Activated CD4-positive, alpha-beta memory T cell treated with anti-CD3 and anti-CD28 coated beads, Interleukin-2, amount 10 ng/mL, durations not matched to agents 7 days and 5 days (primary cell): ENCODE results near the gene MSANTD2. TPM values are rescaled to one million over a fixed set of nuclear protein-coding genes. Genes with fewer than 3 reads are reported as not detected.

Experiments used
- CTCF ChIA-PET: fragments of 350-600 bp; sonication (Branson Sonifier 250); formaldehyde crosslinking; loops from one replicate; lab custom pipeline; 2021; ENCODE audit warnings: antibody characterized with exemption, inconsistent platforms; lab: Charles Lee
- POLR2A ChIA-PET: fragments of 350-600 bp; sonication (Branson Sonifier 250); formaldehyde crosslinking; loops from one replicate; lab custom pipeline; 2021; ENCODE audit warnings: antibody characterized with exemption; lab: Charles Lee
- DNase-seq: peaks from one replicate; pipeline ENCODE4 v3.0.0-alpha.2; 2020
- H3K27ac Mint-ChIP-seq: one replicate; pipeline ENCODE4 v1.8.0; 2021; ENCODE audit warnings: mild to moderate bottlenecking, mixed read lengths
- H3K27me3 Mint-ChIP-seq: one replicate; pipeline ENCODE4 v1.8.0; 2021; ENCODE audit warnings: mixed read lengths
- H3K36me3 Mint-ChIP-seq: one replicate; pipeline ENCODE4 v1.8.0; 2021; ENCODE audit warnings: low read depth, mixed read lengths
- H3K4me1 Mint-ChIP-seq: one replicate; pipeline ENCODE4 v1.8.0; 2021; ENCODE audit warnings: mixed read lengths
- H3K4me3 Mint-ChIP-seq: one replicate; pipeline ENCODE4 v1.8.0; 2021; ENCODE audit warnings: mild to moderate bottlenecking, mixed read lengths
- H3K9me3 Mint-ChIP-seq: one replicate; pipeline ENCODE4 v1.8.0; 2021; ENCODE audit warnings: mixed read lengths
- total RNA-seq, 2 experiments: library from RNA; stranded (reverse); gene quantifications; one replicate each; pipeline ENCODE4 v1.2.3, GENCODE V29; 2021

MSANTD2 gene
- total RNA-seq, 2 experiments from 2014 or later: 9.4 to 10.4 TPM

GRCh38 chr11:124835918-124836317, 35.7 kb upstream of the MSANTD2 start:
- Mint-ChIP-seq H3K36me3 (no peaks in the 10 kb centered on the region), H3K27ac (no peak overlapping the region)
- POLR2A ChIA-PET: interaction anchor here (2.7 kb wide), 1 partner anchor 166 kb away, joined by 13 read pairs; no protein-coding TSS in a partner anchor

GRCh38 chr11:124834526-124835180, 34.4 kb upstream of the MSANTD2 start:
- CTCF ChIA-PET: interaction anchor here (0.7 to 2.7 kb wide), 5 partner anchors 32 to 201 kb away, joined by 3 to 7 read pairs (median 5); no protein-coding TSS in a partner anchor
- Mint-ChIP-seq H3K4me3 (no peak overlapping the region), H3K27me3 (peaks cover 34% of the 10 kb centered on the region)

More at GRCh38 chr11:124835918-124836317, 35.7 kb upstream of the MSANTD2 start:
- peaks cover 21% of the 10 kb centered on the region for H3K4me1 Mint-ChIP-seq
- peaks cover 46% of the 10 kb centered on the region for H3K27me3 Mint-ChIP-seq
- no peak for DNase-seq
- CTCF ChIA-PET: interaction anchor here (0.9 to 4.2 kb wide), 26 partner anchors 20 to 212 kb away, joined by 3 to 51 read pairs (median 4); partner anchors contain the start of genes CCDC15, ESAM, MSANTD2 and SIAE
- no peaks in the 10 kb centered on the region for H3K9me3 Mint-ChIP-seq
- peak overlapping the region; percentile 47 for H3K4me3 Mint-ChIP-seq

DNA sequence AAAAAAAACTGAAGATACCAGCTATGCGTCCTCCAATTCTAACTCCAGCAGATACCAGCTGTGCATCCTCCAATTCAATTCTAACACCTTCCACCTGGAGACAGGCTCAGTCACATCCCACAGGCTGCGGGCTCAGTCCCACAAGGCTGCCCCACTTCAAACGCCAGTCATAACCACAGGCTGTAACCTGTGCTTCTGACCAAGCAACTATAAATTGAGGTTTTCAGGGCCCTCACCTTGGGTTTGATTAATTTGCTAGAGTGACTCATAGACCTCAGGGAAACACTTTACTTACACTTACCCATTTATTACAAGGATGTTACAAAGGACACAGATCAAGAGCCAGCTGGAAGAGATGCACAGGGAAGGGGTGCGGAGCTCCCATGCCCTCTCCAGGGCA, 32.4 kb upstream of the MSANTD2 start:
- CTCF ChIA-PET: interaction anchor here (1.5 to 2.7 kb wide), 3 partner anchors 11 to 163 kb away, joined by 4 to 10 read pairs (median 7); no protein-coding TSS in a partner anchor
- no peak for DNase-seq
- Mint-ChIP-seq H3K4me1 (peaks cover 12% of the 10 kb centered on the region), H3K4me3 (no peak overlapping the region), H3K27me3 (peaks cover 19% of the 10 kb centered on the region), H3K27ac (no peak overlapping the region), H3K9me3 (no peaks in the 10 kb centered on the region), H3K36me3 (no peaks in the 10 kb centered on the region)
- POLR2A ChIA-PET: interaction anchor here (0.6 kb wide), 1 partner anchor 740 kb away, joined by 4 read pairs; no protein-coding TSS in a partner anchor

More at GRCh38 chr11:124834526-124835180, 34.4 kb upstream of the MSANTD2 start:
- H3K36me3 Mint-ChIP-seq: no peaks in the 10 kb centered on the region
- DNase-seq: no peak
- POLR2A ChIA-PET: no interaction called here
- no peak overlapping the region for H3K27ac Mint-ChIP-seq
- H3K4me1 Mint-ChIP-seq: peaks cover 18% of the 10 kb centered on the region
- no peaks in the 10 kb centered on the region for H3K9me3 Mint-ChIP-seq

DNA sequence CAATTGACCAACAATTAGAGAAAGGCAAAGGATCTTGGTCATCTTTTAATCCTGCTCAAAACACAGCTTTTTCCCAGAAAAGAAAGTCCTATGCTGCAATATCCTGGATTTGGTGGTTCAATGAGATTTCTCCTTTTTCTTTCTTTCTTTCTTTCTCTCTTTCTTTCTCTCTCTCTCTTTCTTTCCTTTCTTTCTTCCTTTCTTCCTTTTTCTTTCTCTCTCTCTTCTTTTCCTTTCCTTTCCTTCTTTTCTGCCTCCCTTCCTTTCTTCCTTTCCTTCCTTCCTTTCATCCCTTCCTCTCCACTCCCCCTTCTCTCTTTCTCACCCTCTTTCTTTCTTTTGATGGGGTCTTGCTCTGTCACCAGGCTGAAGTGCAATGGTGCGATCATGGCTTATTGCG, 31.7 kb upstream of the MSANTD2 start:
- Mint-ChIP-seq H3K36me3 (no peaks in the 10 kb centered on the region), H3K9me3 (no peaks in the 10 kb centered on the region), H3K27ac (no peak overlapping the region)

GRCh38 chr11:124830749-124831148, 30.5 kb upstream of the MSANTD2 start:
- POLR2A ChIA-PET: no interaction called here
- H3K36me3 Mint-ChIP-seq: no peaks in the 10 kb centered on the region

More for the DNA sequence above, 31.7 kb upstream of the MSANTD2 start:
- H3K27me3 Mint-ChIP-seq: peaks cover 18% of the 10 kb centered on the region
- H3K4me1 Mint-ChIP-seq: peaks cover 7% of the 10 kb centered on the region
- H3K4me3 Mint-ChIP-seq: no peak overlapping the region
- ChIA-PET CTCF (interaction anchor here (1.5 kb wide), 1 partner anchor 10 kb away, joined by 4 read pairs; no protein-coding TSS in a partner anchor), POLR2A (no interaction called here)
- no peak for DNase-seq

DNA sequence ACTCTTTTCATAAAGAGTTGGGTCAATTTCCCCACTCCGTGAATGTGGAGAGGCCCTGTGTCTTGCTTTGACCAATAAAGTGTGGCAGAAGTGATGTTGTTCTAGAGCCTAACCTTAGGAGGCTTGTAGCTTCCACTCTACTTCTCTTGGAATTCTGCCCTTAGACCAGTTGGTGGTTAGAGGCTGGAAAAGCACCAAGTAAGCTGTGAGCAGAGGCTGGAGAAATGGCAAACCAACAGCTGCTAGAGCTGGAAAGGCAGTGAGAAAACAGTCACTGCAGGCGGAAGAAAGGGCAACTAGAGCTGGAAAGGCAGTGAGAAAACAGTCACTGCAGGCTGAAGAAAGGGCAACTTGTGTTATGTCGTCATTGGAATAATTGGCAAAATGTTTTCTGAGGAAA, 29.8 kb upstream of the MSANTD2 start:
- CTCF ChIA-PET: interaction anchor here (0.7 kb wide), 3 partner anchors 24 to 333 kb away, joined by 3 to 6 read pairs (median 4); no protein-coding TSS in a partner anchor
- POLR2A ChIA-PET: no interaction called here
- H3K27ac Mint-ChIP-seq: no peak overlapping the region

More at GRCh38 chr11:124830749-124831148, 30.5 kb upstream of the MSANTD2 start:
- Mint-ChIP-seq H3K27ac (no peak overlapping the region), H3K27me3 (peaks cover 20% of the 10 kb centered on the region), H3K9me3 (no peaks in the 10 kb centered on the region), H3K4me1 (no peaks in the 10 kb centered on the region), H3K4me3 (no peak overlapping the region)
- CTCF ChIA-PET: interaction anchor here (0.7 kb wide), 3 partner anchors 25 to 332 kb away, joined by 3 to 6 read pairs (median 4); no protein-coding TSS in a partner anchor
- no peak for DNase-seq

DNA sequence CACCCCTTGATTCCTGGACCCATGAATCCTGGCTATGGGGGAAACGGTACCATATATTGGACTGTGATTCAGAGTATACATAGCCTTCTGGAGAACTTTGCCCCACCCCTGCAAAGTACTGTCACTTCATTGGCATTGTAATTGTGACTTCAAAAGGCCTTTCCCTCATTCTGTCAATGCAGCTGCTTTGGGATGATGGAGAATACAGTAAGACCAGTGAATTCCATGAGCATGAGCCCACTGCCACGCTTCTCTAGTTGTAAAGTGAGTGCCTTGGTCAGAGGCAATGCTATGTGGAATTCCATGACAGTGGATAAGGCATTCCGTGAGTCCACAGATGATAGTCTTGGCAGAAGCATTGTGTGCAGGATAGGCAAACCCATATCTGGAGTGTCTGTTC, 25.7 kb upstream of the MSANTD2 start:
- Mint-ChIP-seq H3K27ac (no peak overlapping the region), H3K4me1 (no peaks in the 10 kb centered on the region), H3K9me3 (no peaks in the 10 kb centered on the region), H3K27me3 (peaks cover 24% of the 10 kb centered on the region), H3K36me3 (no peaks in the 10 kb centered on the region), H3K4me3 (no peak overlapping the region)
- DNase-seq: no peak
- CTCF ChIA-PET: no interaction called here
- POLR2A ChIA-PET: no interaction called here

More for the DNA sequence above, 29.8 kb upstream of the MSANTD2 start:
- Mint-ChIP-seq H3K9me3 (no peaks in the 10 kb centered on the region), H3K4me3 (no peak overlapping the region), H3K36me3 (no peaks in the 10 kb centered on the region), H3K4me1 (no peaks in the 10 kb centered on the region), H3K27me3 (peaks cover 20% of the 10 kb centered on the region)
- no peak for DNase-seq

GRCh38 chr11:124823512-124824376, 23.5 kb upstream of the MSANTD2 start:
- CTCF ChIA-PET: no interaction called here
- no peak overlapping the region for H3K4me3 Mint-ChIP-seq

GRCh38 chr11:124821995-124822730, 22.0 kb upstream of the MSANTD2 start:
- H3K9me3 Mint-ChIP-seq: no peaks in the 10 kb centered on the region
- ChIA-PET POLR2A (no interaction called here), CTCF (interaction anchor here (1.4 kb wide), 1 partner anchor 10 kb away, joined by 4 read pairs; no protein-coding TSS in a partner anchor)
- peaks cover 49% of the 10 kb centered on the region for H3K27me3 Mint-ChIP-seq
- H3K27ac Mint-ChIP-seq: no peak overlapping the region
- DNase-seq: no peak
- no peaks in the 10 kb centered on the region for H3K4me1 Mint-ChIP-seq
- H3K4me3 Mint-ChIP-seq: no peak overlapping the region
- H3K36me3 Mint-ChIP-seq: no peaks in the 10 kb centered on the region

More at GRCh38 chr11:124823512-124824376, 23.5 kb upstream of the MSANTD2 start:
- peaks cover 36% of the 10 kb centered on the region for H3K27me3 Mint-ChIP-seq
- no peaks in the 10 kb centered on the region for H3K4me1 Mint-ChIP-seq
- H3K27ac Mint-ChIP-seq: no peak overlapping the region
- POLR2A ChIA-PET: no interaction called here
- no peaks in the 10 kb centered on the region for H3K36me3 Mint-ChIP-seq
- no peak for DNase-seq
- H3K9me3 Mint-ChIP-seq: no peaks in the 10 kb centered on the region

GRCh38 chr11:124817036-124817435, 16.8 kb upstream of the MSANTD2 start:
- Mint-ChIP-seq H3K36me3 (no peaks in the 10 kb centered on the region), H3K27me3 (peaks cover 63% of the 10 kb centered on the region), H3K27ac (no peak overlapping the region), H3K4me1 (peaks cover 4% of the 10 kb centered on the region), H3K4me3 (no peak overlapping the region), H3K9me3 (no peaks in the 10 kb centered on the region)
- POLR2A ChIA-PET: no interaction called here
- DNase-seq: no peak
- CTCF ChIA-PET: no interaction called here

DNA sequence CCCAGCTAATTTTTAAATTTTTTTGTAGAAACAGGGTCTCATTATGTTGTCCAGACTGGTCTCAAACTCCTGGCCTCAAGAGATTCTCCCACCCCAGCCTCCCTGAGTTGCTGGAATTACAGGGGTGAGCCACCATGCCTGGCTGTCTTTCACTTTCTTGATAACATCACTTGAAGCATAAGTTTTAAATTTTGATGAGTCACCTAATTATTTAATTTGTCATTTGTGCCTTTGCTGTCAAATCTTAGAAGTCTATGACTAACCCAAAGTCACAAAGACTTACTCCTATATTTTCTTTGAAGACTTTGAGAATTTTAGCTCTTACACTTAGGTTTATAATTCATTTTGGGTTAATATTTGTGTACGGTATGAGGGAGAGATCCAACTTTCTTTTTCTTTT, 14.5 kb upstream of the MSANTD2 start:
- POLR2A ChIA-PET: interaction anchor here (0.7 kb wide), 1 partner anchor 190 kb away, joined by 3 read pairs; no protein-coding TSS in a partner anchor
- peaks cover 4% of the 10 kb centered on the region for H3K4me1 Mint-ChIP-seq
- H3K27me3 Mint-ChIP-seq: peaks cover 58% of the 10 kb centered on the region
- no peak for DNase-seq
- no peaks in the 10 kb centered on the region for H3K9me3 Mint-ChIP-seq
- H3K27ac Mint-ChIP-seq: no peak overlapping the region
- H3K4me3 Mint-ChIP-seq: no peak overlapping the region
- CTCF ChIA-PET: interaction anchor here (1.6 to 2.9 kb wide), 3 partner anchors 22 to 145 kb away, joined by 5 to 11 read pairs (median 7); no protein-coding TSS in a partner anchor
- H3K36me3 Mint-ChIP-seq: no peaks in the 10 kb centered on the region

- ChIA-PET POLR2A (interaction anchor here (2.0 kb wide), 1 partner anchor 14 kb away, joined by 8 read pairs; no protein-coding TSS in a partner anchor), CTCF (interaction anchor here (0.7 to 2.9 kb wide), 5 partner anchors 17 to 64 kb away, joined by 3 to 11 read pairs (median 5); no protein-coding TSS in a partner anchor)
- Mint-ChIP-seq H3K36me3 (no peaks in the 10 kb centered on the region), H3K4me3 (no peak overlapping the region), H3K27me3 (peaks cover 45% of the 10 kb centered on the region), H3K4me1 (peaks cover 4% of the 10 kb centered on the region), H3K27ac (no peak overlapping the region), H3K9me3 (no peaks in the 10 kb centered on the region)
- no peak for DNase-seq
Measured at GRCh38 chr11:124812876-124813275, 12.7 kb upstream of the MSANTD2 start.
